Rectal smooth muscle tissue (tissue), 1 donor: ENCODE results near the gene AGBL1.

ENCODE experiments used
- H3K27ac ChIP-seq: one replicate; pipeline ENCODE4 v1.7.0; 2013; ENCODE audit warnings: low read depth, low read length, inconsistent platforms
- H3K27me3 ChIP-seq: one replicate; pipeline ENCODE4 v1.7.0; 2013; ENCODE audit warnings: low read length; ENCODE audit not compliant: control insufficient read depth, insufficient read depth
- H3K36me3 ChIP-seq: one replicate; pipeline ENCODE4 v1.7.0; 2013; ENCODE audit warnings: low read length; ENCODE audit not compliant: control insufficient read depth, insufficient read depth
- H3K4me1 ChIP-seq: one replicate; pipeline ENCODE4 v1.7.0; 2013; ENCODE audit warnings: low read length; ENCODE audit not compliant: control insufficient read depth, insufficient read depth
- H3K4me3 ChIP-seq: one replicate; pipeline ENCODE4 v1.7.0; 2013; ENCODE audit warnings: low read length
- H3K9ac ChIP-seq: one replicate; pipeline ENCODE4 v1.7.0; 2013; ENCODE audit warnings: low read length

Gene AGBL1

DNA sequence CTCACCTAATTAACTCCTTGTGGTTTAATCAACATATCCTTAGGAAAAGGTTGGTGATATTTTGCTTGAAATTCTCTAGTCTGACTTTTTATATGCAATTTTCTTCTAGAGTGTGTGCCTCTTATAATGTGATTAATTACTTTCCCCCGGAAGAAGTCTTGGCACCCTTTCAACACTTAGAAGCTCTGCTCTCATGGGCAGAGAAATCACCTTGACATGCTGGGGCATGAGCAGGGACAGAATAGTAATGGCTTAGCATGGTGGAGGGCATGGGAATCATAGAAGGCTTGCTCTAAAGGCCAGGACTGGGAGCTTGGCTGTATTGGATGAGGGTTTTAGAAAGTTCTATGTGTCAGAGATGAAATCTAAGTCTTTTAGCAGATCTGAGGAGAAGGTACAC, 293.5 kb downstream of the AGBL1 start:
- Histone ChIP-seq H3K27me3 (no peaks in the 10 kb centered on the region), H3K36me3 (no peaks in the 10 kb centered on the region), H3K9ac (no peak overlapping the region), H3K4me3 (no peak overlapping the region), H3K4me1 (no peaks in the 10 kb centered on the region), H3K27ac (no peak overlapping the region)

DNA sequence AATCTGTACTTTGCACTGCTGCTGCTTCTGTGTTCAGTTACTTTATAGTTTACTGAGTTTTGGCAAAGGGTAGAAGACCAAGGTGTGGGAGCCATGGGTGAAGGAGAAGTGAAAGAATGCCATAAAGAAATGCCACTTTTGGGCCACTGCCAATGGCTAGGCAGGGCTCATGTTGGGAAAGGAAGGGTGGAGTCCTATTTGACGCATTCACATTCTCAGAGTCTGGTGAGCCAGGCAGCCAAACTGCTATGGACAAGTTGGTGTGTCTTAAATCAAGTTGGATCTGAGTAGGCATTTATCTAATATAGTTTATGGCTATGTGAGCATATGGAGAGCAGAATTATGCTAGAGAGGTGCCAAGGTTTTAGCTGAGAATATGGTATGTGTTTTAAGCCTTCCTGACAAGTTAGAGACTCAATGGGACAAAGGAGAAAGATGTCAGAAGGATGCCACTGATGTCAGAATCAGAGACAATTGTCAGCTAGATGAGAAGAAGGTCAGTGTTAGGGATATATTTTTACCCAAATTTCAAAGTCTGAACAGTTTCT, 296.1 kb downstream of the AGBL1 start:
- Histone ChIP-seq H3K27ac (no peak overlapping the region), H3K4me3 (no peak overlapping the region), H3K4me1 (no peaks in the 10 kb centered on the region), H3K36me3 (no peaks in the 10 kb centered on the region), H3K27me3 (no peaks in the 10 kb centered on the region), H3K9ac (no peak overlapping the region)

DNA sequence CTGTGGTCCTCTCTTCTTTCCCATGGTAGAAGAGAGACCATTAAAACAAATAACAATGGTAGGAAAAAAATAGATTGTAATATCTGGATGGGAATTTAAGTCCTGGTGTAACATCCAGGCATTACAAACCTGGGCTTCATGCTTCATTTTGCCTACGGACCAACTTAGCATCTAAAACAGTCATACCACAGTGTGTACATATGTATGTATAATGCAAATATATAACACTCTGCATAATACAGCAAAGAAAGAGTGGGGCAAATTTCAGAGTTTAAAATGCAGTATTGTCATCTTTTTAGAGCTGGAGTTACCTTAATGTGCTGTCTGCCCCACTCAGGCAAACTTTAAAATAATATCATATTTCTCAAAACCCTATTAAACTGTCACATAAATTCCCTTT, 298.2 kb downstream of the AGBL1 start:
- Histone ChIP-seq H3K9ac (no peak overlapping the region), H3K27ac (no peak overlapping the region), H3K4me1 (no peaks in the 10 kb centered on the region), H3K27me3 (no peaks in the 10 kb centered on the region), H3K4me3 (no peak overlapping the region), H3K36me3 (no peaks in the 10 kb centered on the region)

DNA sequence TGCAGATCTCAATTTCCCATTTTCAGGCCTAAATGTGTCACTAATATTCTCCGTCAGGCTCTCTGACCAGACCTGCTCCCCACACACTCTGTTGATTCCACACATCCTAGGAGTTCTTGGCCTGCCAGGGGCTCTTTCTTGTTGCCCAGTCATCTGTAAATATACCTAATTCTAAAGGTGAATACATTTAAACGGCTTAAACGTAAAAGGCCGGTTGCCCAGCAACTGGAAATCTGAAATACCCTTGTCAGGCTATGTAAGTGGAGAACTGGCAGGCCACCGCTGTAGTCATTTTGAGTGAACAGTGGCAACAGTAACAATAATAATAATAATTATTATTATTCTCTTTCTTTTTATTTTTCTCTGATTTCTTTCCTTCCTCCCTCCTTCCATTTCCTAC, 302.7 kb downstream of the AGBL1 start:
- no peak overlapping the region for H3K9ac ChIP-seq
- H3K27me3 ChIP-seq: no peaks in the 10 kb centered on the region
- no peaks in the 10 kb centered on the region for H3K36me3 ChIP-seq
- H3K4me1 ChIP-seq: no peaks in the 10 kb centered on the region
- H3K27ac ChIP-seq: no peak overlapping the region
- no peak overlapping the region for H3K4me3 ChIP-seq

DNA sequence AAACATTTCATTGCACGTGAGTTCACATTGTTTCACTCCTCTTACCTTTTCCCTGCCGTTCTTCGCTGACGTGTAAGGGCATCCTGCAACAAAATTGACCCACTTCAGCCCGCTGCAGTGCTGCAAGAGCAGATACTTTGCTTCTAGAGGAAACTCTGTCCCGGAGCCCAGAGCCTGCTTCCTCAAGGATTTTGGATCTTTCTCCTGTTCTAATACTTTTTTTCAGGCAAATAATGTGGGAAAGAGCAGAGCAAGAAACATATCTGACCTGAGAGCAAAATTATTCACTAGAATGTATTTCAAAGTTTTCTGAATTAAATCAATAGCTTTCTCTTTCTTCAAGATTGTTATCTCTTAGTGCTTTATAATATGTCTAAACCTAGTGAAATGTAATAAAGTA, 303.9 kb downstream of the AGBL1 start:
- Histone ChIP-seq H3K27ac (no peak overlapping the region), H3K36me3 (no peaks in the 10 kb centered on the region), H3K9ac (no peak overlapping the region), H3K27me3 (no peaks in the 10 kb centered on the region), H3K4me1 (no peaks in the 10 kb centered on the region), H3K4me3 (no peak overlapping the region)

DNA sequence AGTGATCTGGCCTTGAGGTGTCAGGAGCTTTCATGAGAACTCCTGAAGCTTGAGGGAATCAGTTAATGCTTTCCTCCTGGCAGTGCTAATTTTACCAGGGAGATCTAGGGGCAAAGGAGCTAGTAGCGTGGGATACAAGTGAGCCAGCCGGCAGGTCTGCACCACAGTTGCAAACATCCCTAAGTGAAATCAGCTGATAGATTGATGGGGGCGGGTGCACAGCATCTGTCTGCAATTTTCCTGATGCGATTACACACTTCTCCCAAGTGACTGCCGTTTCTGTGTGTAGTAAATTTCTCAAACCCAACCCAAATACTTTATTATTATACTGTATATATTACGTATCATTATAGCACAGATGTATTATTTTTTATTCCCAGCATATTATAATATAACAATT, 304.5 kb downstream of the AGBL1 start:
- no peak overlapping the region for H3K4me3 ChIP-seq
- no peaks in the 10 kb centered on the region for H3K4me1 ChIP-seq
- H3K9ac ChIP-seq: no peak overlapping the region
- no peak overlapping the region for H3K27ac ChIP-seq
- no peaks in the 10 kb centered on the region for H3K36me3 ChIP-seq
- H3K27me3 ChIP-seq: no peaks in the 10 kb centered on the region

DNA sequence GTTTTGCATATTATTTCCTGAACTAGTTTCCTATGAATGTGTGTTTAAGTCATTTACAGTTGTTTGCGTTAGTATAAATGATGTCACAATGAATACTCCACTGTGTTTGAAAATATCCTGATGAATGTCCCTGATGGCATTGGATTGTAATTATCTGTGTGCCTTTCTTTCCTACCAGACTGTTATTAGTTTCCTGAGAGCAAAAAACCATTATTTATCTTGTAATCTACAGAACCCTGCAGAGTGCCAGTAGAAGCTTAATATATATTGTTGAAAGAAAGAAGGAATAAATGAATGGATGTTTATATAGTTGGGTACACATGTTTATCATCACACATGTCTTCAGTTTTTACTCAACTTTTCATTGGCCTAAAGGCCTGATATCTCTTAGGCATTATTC, 312.6 kb downstream of the AGBL1 start:
- no peaks in the 10 kb centered on the region for H3K36me3 ChIP-seq
- no peak overlapping the region for H3K27ac ChIP-seq
- H3K27me3 ChIP-seq: no peaks in the 10 kb centered on the region
- H3K4me1 ChIP-seq: no peaks in the 10 kb centered on the region
- no peak overlapping the region for H3K9ac ChIP-seq
- H3K4me3 ChIP-seq: no peak overlapping the region

DNA sequence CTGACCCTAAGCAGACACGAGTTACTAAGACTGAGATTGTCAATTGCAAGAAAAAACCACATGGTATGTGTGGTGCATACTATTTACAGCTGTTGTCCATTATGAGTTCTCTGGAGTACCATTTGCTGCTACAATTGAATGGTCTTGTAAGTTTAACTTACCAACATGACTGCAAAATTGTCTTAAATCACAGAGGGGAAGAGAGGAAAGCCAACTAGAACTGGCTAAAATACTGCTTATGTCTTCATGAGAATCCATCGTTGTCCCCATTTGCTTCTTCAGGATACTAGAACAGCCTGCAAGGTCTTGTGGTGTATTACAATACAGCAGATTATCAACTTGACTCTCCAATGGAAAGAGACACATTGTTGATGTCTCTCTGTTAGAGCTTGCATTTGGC, 313.2 kb downstream of the AGBL1 start:
- Histone ChIP-seq H3K9ac (no peak overlapping the region), H3K27ac (no peak overlapping the region)

DNA sequence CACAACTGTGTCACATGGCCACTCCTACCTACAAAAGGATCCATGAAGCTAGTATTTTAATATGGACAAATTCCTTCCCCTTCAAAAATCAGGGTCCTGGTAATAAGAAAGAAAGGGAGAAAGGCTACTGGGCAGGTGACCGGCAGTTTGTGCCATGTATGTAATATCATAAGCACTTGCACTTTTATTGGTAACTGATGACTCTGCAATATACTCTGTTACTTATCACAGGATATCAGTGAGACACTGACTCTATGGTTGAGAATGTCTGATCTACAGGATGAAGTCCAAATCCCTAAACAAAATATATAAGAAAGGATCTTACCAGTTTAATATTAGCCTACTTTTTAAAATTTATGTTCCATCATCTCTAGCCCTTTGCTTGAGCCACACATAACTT, 315.2 kb downstream of the AGBL1 start:
- Histone ChIP-seq H3K27ac (no peak overlapping the region), H3K27me3 (no peaks in the 10 kb centered on the region), H3K9ac (no peak overlapping the region), H3K36me3 (no peaks in the 10 kb centered on the region), H3K4me3 (no peak overlapping the region), H3K4me1 (no peaks in the 10 kb centered on the region)

More for the DNA sequence above, 313.2 kb downstream of the AGBL1 start:
- H3K27me3 ChIP-seq: no peaks in the 10 kb centered on the region
- no peak overlapping the region for H3K4me3 ChIP-seq
- H3K36me3 ChIP-seq: no peaks in the 10 kb centered on the region
- H3K4me1 ChIP-seq: no peaks in the 10 kb centered on the region

DNA sequence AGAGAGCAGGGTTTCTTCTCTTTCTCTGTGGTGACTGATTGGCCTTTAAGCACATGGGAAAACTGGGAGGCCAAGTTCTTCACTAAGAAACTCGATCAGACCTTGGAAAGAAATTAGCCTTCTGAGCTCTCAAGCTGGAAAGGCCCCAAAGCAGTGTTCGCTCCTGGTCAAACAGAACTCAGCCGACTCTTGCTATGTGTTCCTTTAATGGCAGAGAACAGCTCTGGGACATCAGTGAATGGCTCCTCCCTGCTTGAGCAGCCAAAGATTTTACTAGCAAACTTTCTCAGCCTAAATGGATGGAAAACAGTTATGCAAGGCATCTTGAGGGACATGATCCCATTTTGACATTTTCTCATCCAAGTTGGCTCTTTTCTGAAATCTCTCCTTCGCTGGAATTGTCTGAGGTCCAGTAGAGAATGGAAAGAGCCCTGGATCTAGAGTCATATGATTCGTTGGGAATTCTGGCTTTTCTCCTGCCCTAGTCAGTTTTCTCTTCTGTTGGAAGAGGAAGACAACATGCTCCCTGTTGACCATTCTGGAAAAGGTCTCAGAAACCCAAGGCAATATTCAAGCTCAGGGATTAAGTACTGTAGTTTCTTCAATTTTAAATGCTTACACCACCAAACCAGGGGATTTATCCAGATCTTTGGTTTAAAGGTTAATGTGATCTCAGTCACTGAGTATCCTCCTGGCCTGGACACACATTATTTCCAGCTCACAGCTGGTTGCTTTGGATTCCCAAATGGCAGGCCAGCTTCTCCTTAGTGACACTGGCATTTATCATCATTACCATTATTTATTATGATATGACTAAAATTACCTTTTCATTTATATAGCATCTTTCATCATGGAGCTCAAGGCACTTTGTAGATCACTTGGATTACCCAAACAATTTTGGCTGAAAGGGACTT, 319.6 kb downstream of the AGBL1 start:
- H3K27ac ChIP-seq: no peak overlapping the region

DNA sequence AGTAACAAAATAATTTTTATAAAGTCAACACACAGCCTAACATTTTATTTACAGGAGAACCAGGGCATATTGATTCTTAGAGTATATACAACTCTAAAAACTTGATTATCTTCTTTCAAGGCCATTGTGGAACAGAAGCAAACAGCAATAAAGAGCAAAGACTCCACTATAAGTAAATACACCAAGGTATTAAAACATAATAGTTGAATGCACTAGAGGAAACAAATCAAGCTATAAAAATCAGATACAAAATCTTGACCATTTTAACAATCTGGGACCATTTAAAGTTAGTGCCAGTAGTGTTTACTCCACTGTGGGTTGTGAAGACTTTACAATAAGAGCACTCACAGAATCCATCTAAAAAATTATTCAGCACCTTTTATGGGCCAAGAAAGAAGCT, 323.6 kb downstream of the AGBL1 start:
- H3K27ac ChIP-seq: no peak overlapping the region
- H3K4me1 ChIP-seq: no peaks in the 10 kb centered on the region
- H3K36me3 ChIP-seq: no peaks in the 10 kb centered on the region
- no peak overlapping the region for H3K9ac ChIP-seq
- no peak overlapping the region for H3K4me3 ChIP-seq
- H3K27me3 ChIP-seq: no peaks in the 10 kb centered on the region

More for the DNA sequence above, 319.6 kb downstream of the AGBL1 start:
- Histone ChIP-seq H3K27me3 (no peaks in the 10 kb centered on the region), H3K36me3 (no peaks in the 10 kb centered on the region), H3K4me1 (no peaks in the 10 kb centered on the region), H3K4me3 (no peak overlapping the region), H3K9ac (no peak overlapping the region)

DNA sequence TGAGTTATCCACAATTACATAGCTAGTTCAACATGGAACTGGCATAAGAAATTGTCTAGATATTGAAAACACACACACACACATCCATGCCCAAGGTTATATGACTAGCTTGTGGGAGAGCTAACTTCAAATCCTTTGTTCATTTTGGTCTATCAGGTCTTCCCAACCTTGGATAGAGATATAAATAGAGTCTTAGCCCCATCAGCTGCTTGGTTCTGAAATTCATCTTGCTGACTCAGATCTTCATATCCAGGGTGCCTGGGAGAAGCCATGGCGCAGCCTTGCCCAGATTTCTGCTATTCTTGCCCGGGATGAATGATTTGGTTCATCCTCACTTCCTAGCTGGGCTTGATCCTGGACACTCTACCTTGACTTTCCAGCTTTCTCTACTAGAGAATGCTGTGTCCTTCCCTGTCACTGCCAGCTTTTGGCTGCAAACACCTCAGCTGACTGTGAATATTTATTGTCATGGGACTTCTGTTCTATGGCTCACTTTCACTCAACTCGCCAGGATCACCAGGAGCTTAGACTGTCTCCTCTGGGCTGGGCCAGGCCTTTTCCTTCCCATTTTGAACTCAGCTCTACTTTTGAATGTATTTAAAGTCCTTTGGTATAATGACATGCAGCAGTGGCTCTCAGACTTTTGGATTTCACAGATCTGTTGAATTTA, 324.4 kb downstream of the AGBL1 start:
- Histone ChIP-seq H3K36me3 (no peaks in the 10 kb centered on the region), H3K4me3 (no peak overlapping the region), H3K27me3 (no peaks in the 10 kb centered on the region), H3K9ac (no peak overlapping the region), H3K27ac (no peak overlapping the region), H3K4me1 (no peaks in the 10 kb centered on the region)
